ENCODE results near the gene SLC9A9.

The SLC9A9 gene

DNA sequence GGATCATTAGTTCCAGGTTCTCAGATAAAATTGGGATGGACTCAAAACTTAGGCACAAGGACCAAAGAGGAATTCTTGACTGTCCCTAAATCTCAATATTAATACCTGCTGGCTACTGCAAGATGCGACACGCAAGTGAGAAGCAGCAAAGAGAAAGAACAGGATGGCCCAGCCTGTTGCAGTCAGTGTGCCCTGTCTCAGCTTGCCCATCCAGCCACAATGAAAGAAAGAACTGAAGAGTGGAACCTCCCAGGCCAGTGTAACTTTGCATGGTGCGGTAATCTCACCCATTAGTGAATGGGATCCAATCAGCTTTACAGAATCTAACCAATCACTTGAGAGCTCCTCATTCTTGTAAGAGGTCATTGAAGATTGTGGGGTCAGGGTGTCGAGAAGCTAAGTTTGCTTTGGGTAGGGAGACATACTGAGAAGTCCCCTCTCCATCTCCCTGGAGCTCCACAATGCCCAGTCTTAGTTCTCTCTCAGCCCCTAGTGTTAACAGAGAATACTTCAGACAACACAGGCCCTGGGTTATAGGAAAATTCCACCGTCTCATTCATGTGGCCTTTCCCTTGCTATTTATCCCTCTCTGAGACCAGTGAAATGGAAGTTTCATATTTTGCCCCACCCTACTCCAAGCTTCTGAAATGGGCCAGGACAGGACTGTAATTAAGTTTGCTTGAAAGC is 3.2 kb upstream of the SLC9A9 start:
- H3K4me1 ChIP-seq (ENCODE audit: insufficient read depth, low read length), result peaks cover 22% of the 10 kb centered on the region

DNA sequence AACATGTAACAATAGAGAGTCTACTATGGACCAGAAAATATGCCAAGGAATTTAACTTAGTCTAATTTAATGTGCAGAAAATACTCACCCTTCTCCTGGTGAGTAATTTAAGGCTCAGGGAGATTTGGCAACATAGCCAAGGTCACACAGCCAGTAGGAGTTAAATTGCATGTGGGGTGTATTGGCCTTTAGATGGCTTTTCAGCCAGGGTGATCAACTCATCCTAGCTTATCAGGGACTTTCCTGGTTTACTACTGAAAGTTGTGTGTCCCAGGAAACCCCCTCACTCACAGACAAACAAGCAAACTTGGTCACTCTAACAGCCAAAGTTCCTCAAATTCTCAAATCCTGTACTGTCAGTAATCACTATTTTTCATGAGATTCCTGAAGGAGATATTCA is 2.6 kb upstream of the SLC9A9 start:
- no peak overlapping the region for H3K27ac ChIP-seq (ENCODE audit: low read length)
- no peak for ATAC-seq (ENCODE audit: insufficient read depth, low read depth)
- no peaks in the 10 kb centered on the region for H3K79me2 ChIP-seq (ENCODE audit: insufficient read depth, low read length)
- no peak overlapping the region for H3K4me3 ChIP-seq (ENCODE audit: low read depth in 1 of 2, low read length in 2 of 2)
- TF ChIP-seq CTCF (IDR thresholded peaks at IDR 0.05; ENCODE audit: borderline replicate concordance, extremely low read depth, low read length, poor library complexity, severe bottlenecking) (no peak), EZH2 (IDR thresholded peaks at IDR 0.05; ENCODE audit: borderline replicate concordance, low read depth, low read length, severe bottlenecking) (no peak)
- no peaks in the 10 kb centered on the region for H3K27me3 ChIP-seq (ENCODE audit: insufficient read depth, low read length, poor library complexity)
- H3K4me1 ChIP-seq (ENCODE audit: insufficient read depth, low read length), result peaks cover 22% of the 10 kb centered on the region
- no peaks in the 10 kb centered on the region for H3K9me3 ChIP-seq (ENCODE audit: insufficient read depth, low read length, severe bottlenecking)
- no peak overlapping the region for H2AFZ ChIP-seq (ENCODE audit: low read depth, low read length)
- H3K4me2 ChIP-seq (ENCODE audit: insufficient read depth, low read length), result no peak overlapping the region
- no peak for DNase-seq
- no peak overlapping the region for H3K9ac ChIP-seq (ENCODE audit: low read depth, low read length)
- H3K36me3 ChIP-seq (ENCODE audit: insufficient read depth, low read length), result no peaks in the 10 kb centered on the region
- H4K20me1 ChIP-seq (ENCODE audit: insufficient read depth, low read length), result no peaks in the 10 kb centered on the region

More for the DNA sequence above, 3.2 kb upstream of the SLC9A9 start:
- no peaks in the 10 kb centered on the region for H4K20me1 ChIP-seq (ENCODE audit: insufficient read depth, low read length)
- no peak overlapping the region for H3K27ac ChIP-seq (ENCODE audit: low read length)
- H3K9me3 ChIP-seq (ENCODE audit: insufficient read depth, low read length, severe bottlenecking), result no peaks in the 10 kb centered on the region
- no peak overlapping the region for H3K9ac ChIP-seq (ENCODE audit: low read depth, low read length)
- DNase-seq (no peak), ATAC-seq (ENCODE audit: insufficient read depth, low read depth) (no peak)
- no peak overlapping the region for H2AFZ ChIP-seq (ENCODE audit: low read depth, low read length)
- H3K36me3 ChIP-seq (ENCODE audit: insufficient read depth, low read length), result no peaks in the 10 kb centered on the region
- H3K4me3 ChIP-seq (ENCODE audit: low read depth in 1 of 2, low read length in 2 of 2), result no peak overlapping the region
- no peaks in the 10 kb centered on the region for H3K27me3 ChIP-seq (ENCODE audit: insufficient read depth, low read length, poor library complexity)
- H3K4me2 ChIP-seq (ENCODE audit: insufficient read depth, low read length), result no peak overlapping the region
- TF ChIP-seq EZH2 (IDR thresholded peaks at IDR 0.05; ENCODE audit: borderline replicate concordance, low read depth, low read length, severe bottlenecking) (no peak), CTCF (IDR thresholded peaks at IDR 0.05; ENCODE audit: borderline replicate concordance, extremely low read depth, low read length, poor library complexity, severe bottlenecking) (no peak)
- H3K79me2 ChIP-seq (ENCODE audit: insufficient read depth, low read length), result no peaks in the 10 kb centered on the region

GRCh38 chr3:143849854-143850549 is 1.7 kb upstream of the SLC9A9 start:
- H3K36me3 ChIP-seq (ENCODE audit: insufficient read depth, low read length), result no peaks in the 10 kb centered on the region
- H2AFZ ChIP-seq (ENCODE audit: low read depth, low read length), result no peak overlapping the region
- H3K9ac ChIP-seq (ENCODE audit: low read depth, low read length), result no peak overlapping the region
- H4K20me1 ChIP-seq (ENCODE audit: insufficient read depth, low read length), result no peaks in the 10 kb centered on the region
- no peak for TF ChIP-seq EZH2 (IDR thresholded peaks at IDR 0.05; ENCODE audit: borderline replicate concordance, low read depth, low read length, severe bottlenecking)
- no peak for TF ChIP-seq CTCF (IDR thresholded peaks at IDR 0.05; ENCODE audit: borderline replicate concordance, extremely low read depth, low read length, poor library complexity, severe bottlenecking)
- H3K27ac ChIP-seq (ENCODE audit: low read length), result no peak overlapping the region
- no peaks in the 10 kb centered on the region for H3K79me2 ChIP-seq (ENCODE audit: insufficient read depth, low read length)
- no peaks in the 10 kb centered on the region for H3K27me3 ChIP-seq (ENCODE audit: insufficient read depth, low read length, poor library complexity)
- H3K9me3 ChIP-seq (ENCODE audit: insufficient read depth, low read length, severe bottlenecking), result no peaks in the 10 kb centered on the region
- no peak overlapping the region for H3K4me2 ChIP-seq (ENCODE audit: insufficient read depth, low read length)
- no peak overlapping the region for H3K4me3 ChIP-seq (ENCODE audit: low read depth in 1 of 2, low read length in 2 of 2)
- peaks cover 22% of the 10 kb centered on the region for H3K4me1 ChIP-seq (ENCODE audit: insufficient read depth, low read length)
- ATAC-seq (ENCODE audit: insufficient read depth, low read depth) (no peak), DNase-seq (no peak)

All from DND-41 (cell line).